NCI-H146 (cell line): ENCODE measurements around the gene P4HA1.
"Not testable (repeated sequence)": the region's sequence is repeated elsewhere in the genome, so short reads cannot be mapped to it uniquely, and the experiment has no call there.

Experiments used
- DNase-seq: peaks from one replicate; lab custom pipeline; 2025; lab: John Stamatoyannopoulos, UW

The P4HA1 gene

DNA sequence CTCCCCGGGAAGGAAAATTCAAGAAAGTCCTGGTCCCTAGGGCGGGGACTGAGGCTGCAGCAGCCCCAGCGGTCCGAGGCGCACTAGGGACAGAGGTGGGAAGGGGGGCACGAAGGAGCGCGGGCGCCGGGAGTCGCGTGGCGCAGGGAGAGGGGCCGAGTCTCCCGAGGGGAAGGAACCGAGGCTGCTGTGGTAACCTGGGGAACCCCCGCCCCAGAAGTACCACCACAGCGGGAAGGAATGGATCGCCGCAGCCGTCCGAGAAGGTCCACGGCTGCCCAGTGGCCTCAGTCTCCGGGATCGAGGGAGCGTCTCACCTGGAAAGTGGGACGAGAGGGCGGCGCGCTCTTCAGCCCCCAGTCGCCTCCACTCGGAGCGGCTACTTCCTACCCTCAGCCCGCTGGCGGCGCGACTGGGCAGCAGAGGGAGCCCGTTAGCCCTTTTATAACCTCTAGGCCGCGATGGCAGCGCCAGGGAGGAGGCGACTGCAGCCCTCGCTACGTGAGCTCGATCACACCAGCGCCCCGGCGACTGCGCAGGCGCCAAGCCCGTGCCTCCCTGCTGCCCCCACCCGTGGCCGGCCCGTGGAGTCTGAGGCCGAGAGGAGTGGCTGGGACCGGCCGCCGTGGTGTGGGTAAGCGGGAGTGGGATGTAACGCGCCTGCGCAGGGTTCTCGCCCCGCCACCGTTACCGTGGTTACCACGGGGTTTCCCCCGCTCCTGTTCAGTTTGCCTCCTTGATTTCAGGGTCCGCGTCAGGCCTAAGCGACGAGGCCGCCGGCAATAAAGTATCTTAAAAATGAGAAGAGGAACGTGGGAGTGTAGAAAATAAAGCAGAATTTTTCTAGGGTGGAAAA is at the start of gene P4HA1:
Gene P4HA1 (minus strand): TSS at position 418 of the 856 bp plus-strand sequence. CDS start 21,983 bp downstream, outside the sequence.
- DNase-seq = peak; percentile 98

DNA sequence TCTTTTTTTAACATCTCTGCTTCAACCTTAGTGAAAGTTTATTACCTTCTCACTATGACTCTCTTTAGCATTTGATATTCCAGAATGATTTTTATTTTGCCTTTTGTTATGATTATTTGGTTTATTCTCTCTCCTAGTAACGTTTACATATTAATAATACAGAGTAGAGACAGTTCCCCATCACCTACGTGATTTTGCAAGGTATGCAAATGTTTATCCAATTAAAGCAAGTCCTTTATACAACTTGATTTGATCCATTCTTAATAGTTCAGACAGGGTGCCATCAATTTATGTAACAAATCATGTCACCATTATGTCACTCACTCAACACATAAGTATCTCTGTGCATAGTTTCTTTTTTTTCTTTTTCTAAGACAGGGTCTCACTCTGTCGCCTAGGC is 44.9 kb upstream of the P4HA1 start:
- no peak for DNase-seq

DNA sequence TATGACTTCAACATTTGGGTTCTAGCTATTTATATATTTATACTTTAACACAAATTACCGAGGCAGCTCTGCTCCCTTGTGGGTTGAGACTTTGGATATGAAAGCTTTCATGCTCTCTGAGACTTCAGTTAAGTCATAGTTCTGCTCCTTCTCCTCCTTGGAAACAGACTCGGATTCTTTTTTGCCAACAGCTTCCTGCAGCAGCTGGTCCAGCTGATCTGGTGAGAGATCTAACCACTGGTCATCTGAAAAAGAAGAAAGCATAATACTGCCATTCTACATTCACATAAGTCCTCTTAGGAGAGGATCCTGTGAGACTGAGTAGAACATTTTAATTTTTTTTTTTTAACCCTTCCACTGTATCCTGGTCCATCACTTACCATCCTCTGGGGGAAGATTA is 42.6 kb upstream of the P4HA1 start:
- no peak for DNase-seq

DNA sequence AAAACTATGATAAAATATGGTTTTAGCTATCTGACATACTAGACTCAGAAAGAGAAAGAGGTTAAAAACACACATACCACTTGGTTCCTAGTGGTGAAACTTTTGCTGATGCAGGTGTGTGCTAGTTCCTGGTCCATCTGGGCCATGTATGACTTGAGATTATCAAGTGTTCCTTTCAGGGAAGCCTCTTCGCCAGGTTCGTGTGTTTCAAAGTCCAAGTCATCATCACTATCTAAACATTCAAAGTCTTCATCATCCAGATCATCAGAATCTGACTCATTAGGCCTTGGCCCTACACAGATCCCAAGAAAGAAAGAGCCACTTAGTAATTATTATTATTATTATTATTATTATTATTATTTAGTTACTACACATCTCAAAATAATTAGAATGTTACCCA is 40.0 kb upstream of the P4HA1 start:
- DNase-seq = no peak

DNA sequence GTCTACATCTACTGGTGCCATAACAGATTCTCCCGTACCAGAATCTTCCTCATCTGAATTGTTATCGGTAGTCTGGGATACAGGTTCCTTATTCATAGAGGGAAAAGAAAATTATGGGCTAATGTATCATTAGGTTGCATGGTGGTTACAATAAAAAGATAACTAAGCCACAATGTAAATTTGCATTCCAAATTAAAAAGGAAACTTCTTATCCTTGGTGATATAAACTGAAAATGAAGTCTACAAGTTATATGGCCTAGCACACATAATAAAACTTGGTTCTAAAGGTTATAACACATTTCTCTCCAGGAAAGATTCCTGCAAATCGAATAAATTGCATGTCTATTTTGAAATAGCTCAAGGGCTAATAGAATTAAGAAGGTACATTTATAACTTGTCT is 38.1 kb upstream of the P4HA1 start:
- no peak for DNase-seq

DNA sequence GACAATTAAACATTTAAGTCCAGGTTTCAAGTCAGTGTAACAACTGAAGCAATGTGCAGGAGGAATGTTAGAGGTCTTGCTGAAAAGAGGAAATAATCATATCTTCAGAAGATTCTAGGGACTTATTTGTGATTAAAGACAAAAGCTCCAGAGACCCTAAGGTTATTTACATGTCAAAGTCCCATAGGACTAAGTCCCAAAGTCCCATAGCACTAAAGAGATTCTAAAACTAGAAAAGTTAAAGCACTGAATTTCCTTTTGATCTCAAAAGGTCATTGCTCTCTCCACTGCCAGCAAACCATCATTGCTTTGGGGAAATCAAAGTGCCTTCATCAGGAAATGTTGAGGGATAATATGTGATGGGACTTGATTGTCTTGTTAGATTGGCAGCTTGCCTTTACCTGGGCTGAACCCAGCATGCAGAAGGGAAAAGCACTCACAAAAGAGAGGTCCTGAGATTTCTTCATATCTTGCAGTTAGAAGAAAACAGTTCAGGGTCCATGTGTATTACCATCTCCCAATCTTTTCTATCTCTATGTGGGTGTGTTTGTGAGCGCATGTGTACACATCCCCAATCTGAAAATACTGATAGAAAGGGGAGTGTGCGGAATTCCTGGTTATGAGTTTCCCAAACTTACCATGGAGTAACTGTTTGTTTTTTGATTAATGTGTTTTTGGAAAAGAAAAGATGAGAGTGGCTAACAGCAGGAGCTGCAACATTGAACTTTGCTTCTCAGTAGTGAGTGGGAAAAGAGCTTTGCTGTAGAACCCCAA is 35.4 kb upstream of the P4HA1 start:
- DNase-seq = no peak

DNA sequence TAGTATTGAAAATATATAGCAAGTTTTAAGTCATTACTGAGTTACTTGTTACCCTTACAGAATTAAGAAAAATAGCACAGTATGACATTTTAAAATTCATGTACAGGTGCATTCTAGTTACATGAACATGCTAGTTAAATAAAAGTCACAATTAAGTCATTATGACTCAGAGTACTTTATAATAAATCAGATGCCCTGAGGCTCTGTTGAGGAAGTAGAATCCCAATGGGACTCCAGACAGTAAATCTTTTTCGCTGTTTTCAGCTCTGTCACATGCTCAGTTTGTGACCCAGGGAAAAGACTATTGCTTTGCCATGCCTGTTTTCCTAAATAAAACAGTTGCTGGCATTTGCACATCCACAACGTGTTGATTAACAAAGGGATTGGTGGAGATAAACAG is 34.6 kb upstream of the P4HA1 start:
- peak; percentile 73 for DNase-seq

DNA sequence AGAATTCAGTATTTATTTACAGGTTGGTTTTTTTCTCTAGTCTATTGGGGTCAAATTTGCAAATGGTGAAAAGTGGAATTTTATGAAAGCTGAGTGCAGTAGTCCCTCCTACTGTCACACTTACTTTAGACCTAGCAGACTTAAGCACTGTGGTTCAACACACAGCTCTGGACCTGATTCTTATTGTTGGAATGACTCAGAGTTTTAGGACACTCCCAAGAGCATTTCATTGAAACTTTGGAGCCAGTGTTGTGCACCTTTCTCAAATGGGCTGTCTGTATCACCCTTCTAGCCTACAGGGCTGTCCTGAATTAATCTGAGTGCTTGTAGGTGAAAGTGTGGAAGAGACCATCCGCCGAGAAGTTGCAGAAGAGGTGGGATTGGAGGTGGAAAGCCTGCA is 29.7 kb upstream of the P4HA1 start:
- no peak for DNase-seq

DNA sequence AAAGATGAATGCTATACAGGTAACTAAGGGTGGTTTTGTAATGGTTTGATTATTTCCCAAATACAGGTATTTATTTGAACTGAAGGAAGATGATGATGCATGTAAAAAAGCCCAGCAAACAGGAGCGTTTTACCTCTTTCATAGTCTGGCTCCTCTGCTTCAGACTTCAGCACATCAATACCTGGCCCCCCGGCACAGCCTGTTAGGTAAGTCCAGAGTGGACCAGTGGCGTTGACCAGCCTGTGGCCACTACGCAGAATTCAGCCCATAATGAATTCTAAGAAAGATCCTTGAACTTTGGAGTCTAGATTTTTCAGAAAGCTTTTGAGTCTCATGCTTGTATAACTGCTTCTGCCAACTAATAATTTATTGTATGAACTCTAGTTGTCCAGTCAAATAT is 23.3 kb upstream of the P4HA1 start:
- no peak for DNase-seq

DNA sequence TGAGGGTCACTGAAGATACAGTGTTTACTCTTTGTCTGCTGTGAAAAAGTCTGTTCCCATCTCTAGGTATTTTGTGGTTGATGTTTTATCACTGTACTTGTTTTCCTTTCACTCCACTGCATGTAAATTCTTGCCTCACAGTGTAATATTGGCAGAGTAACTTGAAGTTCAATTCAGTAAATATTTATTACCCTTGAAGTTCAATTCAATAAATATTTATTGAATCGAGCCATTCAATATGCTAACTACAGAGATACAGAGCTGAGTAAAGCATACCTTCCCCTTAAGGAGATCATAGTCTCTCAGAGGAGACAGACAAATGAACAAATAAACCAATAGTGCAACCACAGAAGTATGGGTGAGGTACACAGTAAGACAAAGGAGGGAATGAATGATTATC is 22.8 kb upstream of the P4HA1 start:
- DNase-seq = no peak

DNA sequence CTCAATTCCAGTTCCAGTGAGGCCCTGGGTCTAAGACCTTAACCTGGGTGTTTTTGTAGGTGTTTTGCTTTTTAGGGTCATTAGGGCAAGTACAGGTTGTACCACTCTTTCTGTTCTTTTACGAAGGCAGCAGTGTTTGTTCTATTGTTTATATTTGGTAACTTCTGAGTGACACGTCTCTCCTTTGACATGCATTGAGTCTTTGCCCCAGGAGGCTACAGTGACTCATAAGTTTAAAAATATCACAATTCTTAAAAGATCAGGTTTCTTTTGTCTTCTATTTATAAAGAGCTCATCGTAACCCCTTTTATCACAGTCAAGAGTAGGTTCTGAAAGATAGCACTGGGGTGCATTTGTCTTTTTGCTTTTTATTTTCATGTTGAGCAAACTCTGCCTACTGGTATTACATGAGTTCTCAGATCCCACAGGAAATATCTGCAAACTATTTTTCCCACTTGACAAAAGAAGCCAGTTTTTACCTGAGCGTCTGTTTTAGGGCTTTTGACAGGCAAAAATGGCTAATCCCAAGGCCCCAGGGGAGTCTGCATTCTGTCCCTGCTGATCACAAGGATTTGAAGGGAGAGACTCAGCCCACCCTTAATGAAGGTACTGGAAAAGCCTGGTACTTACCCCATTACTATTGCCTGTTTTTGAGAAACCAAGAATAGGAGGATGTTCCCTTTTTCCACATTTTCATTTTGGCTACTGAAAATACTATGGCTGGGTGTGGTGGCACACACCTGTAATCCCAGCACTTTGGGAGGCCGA is 21.5 kb upstream of the P4HA1 start:
- peak; percentile 21 for DNase-seq

DNA sequence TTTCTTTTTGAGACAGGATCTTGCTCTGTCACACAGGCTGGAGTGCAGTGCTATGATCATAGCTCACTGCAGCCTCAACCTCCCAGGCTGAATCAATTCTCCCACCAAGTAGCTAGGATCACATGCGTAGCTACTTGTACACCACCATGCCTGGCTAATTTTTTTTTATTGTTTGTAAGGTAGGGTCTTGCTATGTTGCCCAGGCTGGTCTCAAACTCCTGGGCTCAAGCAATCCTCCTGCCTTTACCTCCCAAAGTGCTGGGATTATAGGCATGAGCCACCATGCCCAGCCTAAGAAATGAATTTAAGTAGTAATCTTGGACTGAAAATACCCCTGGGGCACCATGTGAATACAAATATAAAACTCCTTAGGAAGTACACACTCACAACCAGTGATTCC is 19.4 kb upstream of the P4HA1 start:
- DNase-seq = no peak

DNA sequence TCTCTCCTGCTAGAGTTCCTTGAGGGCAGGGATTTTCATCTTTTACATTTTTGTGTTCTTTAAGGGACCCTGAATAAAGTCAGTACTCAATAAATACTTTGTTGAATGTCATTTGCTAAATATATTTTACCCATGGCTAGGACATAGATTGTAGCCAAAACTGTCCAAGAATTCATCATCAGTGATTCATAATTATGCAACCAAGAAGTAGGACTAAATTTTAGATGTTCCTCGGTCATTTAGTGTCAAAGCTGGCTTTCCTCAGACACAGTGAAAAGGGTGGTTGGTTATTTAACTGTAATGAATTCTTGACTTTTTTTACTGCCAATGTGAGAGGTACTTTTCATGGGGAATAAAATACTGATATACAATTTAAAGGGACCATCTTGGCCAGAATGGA is 16.9 kb upstream of the P4HA1 start:
- DNase-seq = no peak

DNA sequence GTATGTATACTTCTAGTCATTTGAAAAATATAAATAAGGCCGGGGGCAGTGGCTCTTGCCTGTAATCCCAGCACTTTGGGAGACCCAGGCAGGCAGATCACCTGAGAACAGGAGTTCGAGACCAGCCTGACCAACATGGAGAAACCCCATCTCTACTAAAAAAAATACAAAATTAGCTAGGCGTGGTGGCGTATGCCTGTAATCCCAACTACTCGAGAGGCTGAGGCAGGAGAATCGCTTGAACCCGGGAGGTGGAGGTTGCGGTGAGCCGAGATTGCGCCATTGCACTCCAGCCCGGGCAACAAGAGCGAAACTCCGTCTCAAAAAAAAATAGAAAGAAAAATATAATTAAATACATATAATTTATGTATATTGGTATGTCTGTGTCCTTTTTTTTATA is 15.4 kb upstream of the P4HA1 start:
- DNase-seq = not testable (repeated sequence)

DNA sequence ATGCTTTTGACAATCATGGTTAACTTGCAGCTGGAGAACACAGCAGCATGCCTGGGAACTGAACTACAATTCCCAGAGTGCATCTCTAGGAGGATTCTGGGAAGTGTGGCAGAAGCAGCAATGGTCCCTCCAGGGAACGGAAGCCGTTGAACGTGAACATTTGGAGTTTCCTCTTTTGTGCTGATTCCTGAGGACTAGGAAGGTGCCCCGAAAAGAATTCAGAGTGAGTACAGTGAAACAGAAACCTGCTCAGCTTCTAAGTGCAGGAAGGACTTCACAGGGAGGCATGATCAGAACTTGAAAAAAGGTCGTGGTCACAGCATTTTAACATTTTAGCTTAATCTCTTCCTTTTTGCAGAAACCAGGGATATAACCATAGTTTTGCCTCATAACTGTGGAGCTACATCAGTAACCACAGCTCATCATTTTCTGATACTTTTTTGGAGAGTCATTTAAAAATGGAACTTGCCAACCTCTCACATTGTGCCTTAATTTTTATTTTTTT is 13.7 kb upstream of the P4HA1 start, which contains the start of gene NUDT13:
Gene NUDT13 (plus strand): TSS at position 111 of the 505 bp plus-strand sequence. CDS start 3,911 bp downstream, outside the sequence.
- DNase-seq = no peak

DNA sequence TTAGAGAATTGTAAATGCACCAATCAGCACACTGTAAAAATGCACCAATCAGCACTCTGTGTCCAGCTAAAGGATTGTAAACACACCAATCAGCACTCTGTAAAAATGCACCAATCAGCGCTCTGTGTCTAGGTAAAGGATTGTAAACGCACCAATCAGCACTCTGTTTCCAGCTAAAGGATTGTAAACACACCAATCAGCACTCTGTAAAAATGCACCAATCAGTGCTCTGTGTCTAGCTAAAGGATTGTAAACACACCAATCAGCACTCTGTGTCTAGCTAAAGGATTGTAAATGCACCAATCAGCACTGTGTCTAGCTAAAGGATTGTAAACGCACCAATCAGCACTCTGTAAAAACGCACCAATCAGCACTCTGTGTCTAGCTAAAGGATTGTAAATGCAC is 12.6 kb upstream of the P4HA1 start:
- not testable (repeated sequence) for DNase-seq

DNA sequence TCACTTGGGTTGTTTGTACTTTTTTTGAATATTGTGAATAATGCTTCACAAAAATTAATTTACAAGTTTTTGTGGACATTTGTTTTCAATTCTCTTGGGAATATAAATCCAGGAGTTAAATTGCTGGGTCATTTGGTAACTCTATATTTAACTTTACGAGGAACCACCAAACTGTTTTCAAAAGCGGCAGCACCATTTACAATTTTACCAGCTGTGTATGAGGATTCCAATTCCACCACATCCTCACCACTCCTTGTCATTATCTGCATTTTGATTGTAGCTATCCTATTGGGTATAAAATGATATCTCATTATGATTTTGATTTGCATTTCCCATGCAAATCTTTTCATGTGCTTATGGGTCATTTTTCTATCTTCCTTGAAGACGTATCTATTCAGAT is 9.6 kb upstream of the P4HA1 start:
- DNase-seq = no peak

DNA sequence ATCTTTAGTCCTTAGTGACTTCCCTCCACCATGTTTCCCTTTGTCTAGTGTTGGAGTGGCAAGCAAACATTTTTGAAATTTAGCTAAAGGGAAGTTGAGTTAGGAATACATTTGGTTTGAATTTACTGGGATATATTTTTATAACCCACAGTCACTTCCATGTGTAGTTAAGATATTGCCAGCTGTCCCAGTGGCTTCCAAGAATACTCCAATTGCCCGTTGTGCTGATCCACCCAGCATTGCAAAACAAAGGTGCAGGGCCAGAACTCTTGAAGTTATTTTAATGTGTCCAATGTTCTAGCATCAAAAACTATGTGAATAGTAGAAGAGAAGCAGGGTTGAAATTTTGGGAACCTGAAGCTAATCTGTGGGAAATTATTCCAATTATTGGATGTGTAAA is 2.5 kb upstream of the P4HA1 start:
- no peak for DNase-seq

DNA sequence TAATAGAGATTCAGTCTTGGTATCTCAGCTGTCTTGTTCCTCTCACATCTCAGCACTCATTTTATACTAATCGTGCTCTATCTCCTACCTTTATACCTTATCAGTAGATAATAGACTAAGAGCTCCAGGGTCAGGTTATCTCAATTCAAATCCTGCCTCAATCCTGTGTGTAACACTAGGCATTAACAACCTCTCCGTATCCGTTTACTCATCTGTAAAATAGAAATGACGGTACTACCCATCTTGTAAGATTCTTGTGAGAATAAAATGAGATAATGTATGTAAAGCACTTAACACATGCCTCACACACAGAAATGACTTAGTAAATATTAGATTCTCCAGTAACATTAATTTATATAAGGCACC is 622 bp upstream of the P4HA1 start:
- peak; percentile 63 for DNase-seq

DNA sequence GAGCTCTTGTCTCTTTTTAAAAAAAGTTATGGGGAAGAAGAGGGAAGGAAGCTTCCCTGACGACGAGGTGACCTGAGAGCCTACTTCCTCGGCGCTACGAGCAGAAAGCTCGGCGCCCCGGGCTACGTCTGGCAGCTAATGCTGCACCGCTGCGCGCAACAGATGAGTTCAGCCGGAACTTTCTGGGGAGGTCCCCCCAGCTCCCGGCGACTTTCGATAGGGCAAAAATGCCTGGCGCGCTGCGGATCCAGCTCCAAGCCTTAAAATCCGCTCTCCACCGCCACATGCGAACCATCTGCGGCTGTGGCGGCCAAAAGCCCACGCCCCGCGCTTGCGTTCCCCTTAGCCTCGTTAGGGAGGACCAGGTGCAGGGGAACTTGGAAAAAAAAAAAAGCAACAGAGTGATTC is 621 bp downstream of the P4HA1 start:
- DNase-seq = peak; percentile 69

DNA sequence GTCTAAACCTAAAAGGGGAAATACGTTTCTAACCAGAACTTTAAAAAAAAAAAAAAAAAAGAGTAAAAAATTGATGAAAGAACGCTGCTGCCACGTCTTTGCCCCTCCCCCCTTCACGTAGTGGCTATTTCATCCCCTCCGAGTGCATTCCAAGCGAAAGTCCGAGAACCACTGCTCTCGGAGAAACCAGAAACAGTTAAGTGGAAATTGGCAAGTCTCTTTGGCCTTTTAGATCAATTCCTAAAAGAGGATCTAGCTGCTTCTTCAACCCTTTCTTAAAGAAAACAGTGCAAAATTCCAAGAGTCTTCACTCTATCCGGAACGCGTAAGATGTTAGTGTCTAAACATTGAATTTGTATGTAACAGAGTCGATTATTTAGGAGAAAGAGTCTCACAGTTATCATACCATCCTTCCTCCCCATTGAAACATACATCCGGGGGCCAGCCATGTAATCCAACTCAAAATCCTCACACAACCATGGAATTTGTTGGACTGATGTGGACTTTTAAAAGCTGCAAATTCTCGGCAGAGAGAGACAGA is 1.1 kb downstream of the P4HA1 start:
- peak; percentile 58 for DNase-seq

DNA sequence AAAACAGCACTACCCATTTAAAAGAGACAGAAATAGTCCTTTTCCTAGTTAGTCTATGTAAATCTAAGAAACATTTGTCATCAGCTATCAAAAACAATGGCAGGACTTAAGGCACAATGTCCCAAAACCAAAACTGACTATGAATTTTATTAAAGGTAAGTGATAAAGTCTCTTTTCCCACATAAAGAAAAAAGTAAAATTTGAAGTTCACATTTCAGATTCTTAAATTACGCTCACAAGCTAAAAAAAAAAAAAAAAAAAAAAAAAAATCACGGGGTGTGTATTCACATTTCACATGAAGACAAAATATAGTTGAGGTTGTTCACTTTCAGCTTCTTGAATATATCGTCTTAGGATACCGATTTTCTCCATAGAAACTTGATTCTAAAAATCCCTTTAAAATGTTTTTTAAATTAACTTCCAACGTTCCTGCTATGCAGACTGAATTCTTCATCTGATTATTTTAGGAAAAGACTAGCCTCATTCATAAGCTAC is 1.6 kb downstream of the P4HA1 start:
- DNase-seq = no peak
